ENCODE data around the gene SPIRE2.
"Not testable (repeated sequence)": the region's sequence is repeated elsewhere in the genome, so short reads cannot be mapped to it uniquely, and the experiment has no call there.

Gene SPIRE2

GRCh38 chr16:89798126-89798525, 30.1 kb upstream of the SPIRE2 start:
- Mint-ChIP-seq H3K27ac (no peak overlapping the region), H3K4me1 (no peaks in the 10 kb centered on the region), H3K27me3 (no peaks in the 10 kb centered on the region), H3K9me3 (no peaks in the 10 kb centered on the region), H3K36me3 (ENCODE audit: low read depth) (peaks cover 48% of the 10 kb centered on the region), H3K4me3 (no peak overlapping the region)
- DNase-seq (no peak), ATAC-seq (no peak)

- no peaks in the 10 kb centered on the region for H3K27me3 Mint-ChIP-seq
- DNase-seq (no peak), ATAC-seq (no peak)
- H3K9me3 Mint-ChIP-seq, result no peaks in the 10 kb centered on the region
- H3K4me1 Mint-ChIP-seq, result no peaks in the 10 kb centered on the region
- H3K4me3 Mint-ChIP-seq, result no peak overlapping the region
- H3K27ac Mint-ChIP-seq, result no peak overlapping the region
- peaks cover 49% of the 10 kb centered on the region for H3K36me3 Mint-ChIP-seq (ENCODE audit: low read depth)
Measured at GRCh38 chr16:89798832-89799370, 29.4 kb upstream of the SPIRE2 start.

GRCh38 chr16:89801800-89802199, 26.5 kb upstream of the SPIRE2 start:
- no peaks in the 10 kb centered on the region for H3K9me3 Mint-ChIP-seq
- H3K36me3 Mint-ChIP-seq (ENCODE audit: low read depth), result peaks cover 50% of the 10 kb centered on the region
- H3K27me3 Mint-ChIP-seq, result no peaks in the 10 kb centered on the region
- DNase-seq, result no peak
- no peak overlapping the region for H3K4me3 Mint-ChIP-seq
- ATAC-seq, result no peak
- no peaks in the 10 kb centered on the region for H3K4me1 Mint-ChIP-seq
- no peak overlapping the region for H3K27ac Mint-ChIP-seq

GRCh38 chr16:89805136-89805905, 23.0 kb upstream of the SPIRE2 start:
- Mint-ChIP-seq H3K36me3 (ENCODE audit: low read depth) (peaks cover 56% of the 10 kb centered on the region), H3K4me3 (no peak overlapping the region), H3K27ac (no peak overlapping the region), H3K27me3 (no peaks in the 10 kb centered on the region), H3K9me3 (no peaks in the 10 kb centered on the region), H3K4me1 (no peaks in the 10 kb centered on the region)
- ATAC-seq (no peak), DNase-seq (no peak)

- not testable (repeated sequence) for H3K4me1 Mint-ChIP-seq, ATAC-seq, H3K27me3 Mint-ChIP-seq, H3K27ac Mint-ChIP-seq, H3K9me3 Mint-ChIP-seq, DNase-seq, H3K4me3 Mint-ChIP-seq
- H3K36me3 Mint-ChIP-seq (ENCODE audit: low read depth), result peaks cover 60% of the 10 kb centered on the region
Measured at GRCh38 chr16:89806589-89807193, 21.6 kb upstream of the SPIRE2 start.

- ATAC-seq (no peak), DNase-seq (no peak)
- no peaks in the 10 kb centered on the region for H3K4me1 Mint-ChIP-seq
- H3K36me3 Mint-ChIP-seq (ENCODE audit: low read depth), result peaks cover 51% of the 10 kb centered on the region
- H3K4me3 Mint-ChIP-seq, result no peak overlapping the region
- H3K27me3 Mint-ChIP-seq, result no peaks in the 10 kb centered on the region
- H3K27ac Mint-ChIP-seq, result no peak overlapping the region
- H3K9me3 Mint-ChIP-seq, result no peaks in the 10 kb centered on the region
Measured at GRCh38 chr16:89808475-89808874, 19.8 kb upstream of the SPIRE2 start.

- no peak for ATAC-seq
- Mint-ChIP-seq H3K27ac (no peak overlapping the region), H3K27me3 (no peaks in the 10 kb centered on the region), H3K4me1 (peaks cover 13% of the 10 kb centered on the region), H3K4me3 (no peak overlapping the region), H3K36me3 (ENCODE audit: low read depth) (peaks cover 45% of the 10 kb centered on the region), H3K9me3 (no peaks in the 10 kb centered on the region)
- DNase-seq, result no peak
Measured at GRCh38 chr16:89811321-89811720, 17.0 kb upstream of the SPIRE2 start.

- no peaks in the 10 kb centered on the region for H3K27me3 Mint-ChIP-seq
- peaks cover 35% of the 10 kb centered on the region for H3K4me1 Mint-ChIP-seq
- no peaks in the 10 kb centered on the region for H3K9me3 Mint-ChIP-seq
- H3K4me3 Mint-ChIP-seq, result peak overlapping the region; percentile 90
- H3K36me3 Mint-ChIP-seq (ENCODE audit: low read depth), result peaks cover 19% of the 10 kb centered on the region
- DNase-seq (no peak), ATAC-seq (peak; percentile 23)
- peak overlapping the region; percentile 87 for H3K27ac Mint-ChIP-seq
Measured at GRCh38 chr16:89815639-89816348, 12.5 kb upstream of the SPIRE2 start.

- not testable (repeated sequence) for H3K36me3 Mint-ChIP-seq (ENCODE audit: low read depth); H3K27ac Mint-ChIP-seq; DNase-seq
Measured at GRCh38 chr16:89818851-89819403, 9.3 kb upstream of the SPIRE2 start.

GRCh38 chr16:89819448-89819847, 8.8 kb upstream of the SPIRE2 start:
- not testable (repeated sequence) for H3K27me3 Mint-ChIP-seq; ATAC-seq; H3K36me3 Mint-ChIP-seq (ENCODE audit: low read depth); H3K9me3 Mint-ChIP-seq; H3K27ac Mint-ChIP-seq; DNase-seq
- Mint-ChIP-seq H3K4me1 (peaks cover 29% of the 10 kb centered on the region), H3K4me3 (peak overlapping the region; percentile 13)

More at GRCh38 chr16:89818851-89819403, 9.3 kb upstream of the SPIRE2 start:
- H3K27me3 Mint-ChIP-seq, ATAC-seq, H3K9me3 Mint-ChIP-seq: not testable (repeated sequence)
- Mint-ChIP-seq H3K4me3 (peak overlapping the region; percentile 13), H3K4me1 (peaks cover 34% of the 10 kb centered on the region)

GRCh38 chr16:89821438-89822187, 6.7 kb upstream of the SPIRE2 start:
- Mint-ChIP-seq H3K36me3 (ENCODE audit: low read depth) (no peaks in the 10 kb centered on the region), H3K4me3 (no peak overlapping the region), H3K4me1 (peaks cover 23% of the 10 kb centered on the region), H3K27me3 (no peaks in the 10 kb centered on the region), H3K9me3 (no peaks in the 10 kb centered on the region), H3K27ac (no peak overlapping the region)
- DNase-seq (no peak), ATAC-seq (no peak)

GRCh38 chr16:89822188-89823086, 5.8 kb upstream of the SPIRE2 start:
- DNase-seq (no peak), ATAC-seq (no peak)
- H3K4me3 Mint-ChIP-seq, result no peak overlapping the region
- peaks cover 4% of the 10 kb centered on the region for H3K27me3 Mint-ChIP-seq
- no peaks in the 10 kb centered on the region for H3K36me3 Mint-ChIP-seq (ENCODE audit: low read depth)
- H3K4me1 Mint-ChIP-seq, result peaks cover 21% of the 10 kb centered on the region
- H3K9me3 Mint-ChIP-seq, result no peaks in the 10 kb centered on the region
- H3K27ac Mint-ChIP-seq, result no peak overlapping the region

GRCh38 chr16:89823087-89823823, 5.0 kb upstream of the SPIRE2 start:
- Mint-ChIP-seq H3K27ac (no peak overlapping the region), H3K27me3 (peaks cover 7% of the 10 kb centered on the region), H3K4me3 (no peak overlapping the region), H3K9me3 (no peaks in the 10 kb centered on the region), H3K36me3 (ENCODE audit: low read depth) (no peaks in the 10 kb centered on the region), H3K4me1 (peaks cover 16% of the 10 kb centered on the region)
- DNase-seq, result no peak
- no peak for ATAC-seq

Measured in activated naive CD8-positive, alpha-beta T cell treated with anti-CD3 and anti-CD28 coated beads, Interleukin-2, amount 50 U/mL, for 24 hours (primary cell).